HEK293 (cell line): ENCODE measurements around the gene NR2C2.

ENCODE experiments used
- CTCF ChIA-PET: fragments of 350-600 bp; formaldehyde crosslinking; extraction: SDS; loops from one replicate; lab custom pipeline; 2021; ENCODE audit warnings: antibody characterized with exemption; lab: Yijun Ruan, JAX
- POLR2A ChIA-PET: fragments of 300-600 bp; formaldehyde crosslinking; extraction: SDS; loops from one replicate; lab custom pipeline; 2020; ENCODE audit warnings: antibody characterized with exemption, inconsistent platforms; lab: Yijun Ruan, JAX
- H3K27ac ChIP-seq: fragments of 200-500 bp; sonication (Bioruptor generic); 2 replicates; pipeline ENCODE4 v1.5.1; 2014; ENCODE audit warnings: low read depth, low read length, control low read depth, inconsistent platforms; ENCODE audit errors: extremely low read depth
- H3K36me3 ChIP-seq, 2 experiments: fragments of 200-500 bp in 1 of 2; sonication (Bioruptor generic) in 1 of 2; 1 replicate in 1 of 2; 2 replicates in 1 of 2; pipeline ENCODE4 v1.5.1; 2014 to 2017; ENCODE audit warnings: inconsistent platforms in 2 of 2, low read length in 2 of 2; ENCODE audit not compliant: control insufficient read depth in 2 of 2, insufficient read depth in 1 of 2
- H3K4me1 ChIP-seq: fragments of 200-500 bp; sonication (Bioruptor generic); 2 replicates; pipeline ENCODE4 v1.5.1; 2014; ENCODE audit warnings: mild to moderate bottlenecking, low read length, inconsistent platforms; ENCODE audit not compliant: control insufficient read depth, insufficient read depth
- H3K4me3 ChIP-seq: 2 replicates; pipeline ENCODE4 v1.5.1; 2011; ENCODE audit warnings: low read depth, mild to moderate bottlenecking, control low read depth, low read length, moderate library complexity
- H3K9me3 ChIP-seq: fragments of 200-500 bp; sonication (Bioruptor generic); 2 replicates; pipeline ENCODE4 v1.5.1; 2014; ENCODE audit warnings: low read depth, low read length, inconsistent platforms; ENCODE audit not compliant: control insufficient read depth, insufficient read depth
- BCL11A ChIP-seq: fragments of 450-650 bp; formaldehyde crosslinking; IDR thresholded peaks from 2 replicates; pipeline ENCODE4 v1.5.1; 2016; ENCODE audit warnings: low read depth, missing biosample characterization, missing genetic modification characterization
- BCL11B ChIP-seq: fragments of 450-650 bp; formaldehyde crosslinking; IDR thresholded peaks from 2 replicates; pipeline ENCODE4 v1.5.1; 2016; ENCODE audit warnings: low read depth, missing biosample characterization, missing genetic modification characterization
- EGR2 ChIP-seq: fragments of 450-650 bp; formaldehyde crosslinking; IDR thresholded peaks from 2 replicates; pipeline ENCODE4 v1.5.1; 2016; ENCODE audit warnings: low read depth, missing biosample characterization, missing genetic modification characterization
- GLI2 ChIP-seq: fragments of 450-650 bp; formaldehyde crosslinking; IDR thresholded peaks from 2 replicates; pipeline ENCODE4; 2017; ENCODE audit warnings: missing biosample characterization, missing genetic modification characterization, low read depth, borderline replicate concordance
- GLI4 ChIP-seq: fragments of 450-650 bp; formaldehyde crosslinking; IDR thresholded peaks from 2 replicates; pipeline ENCODE4 v1.5.1; 2016; ENCODE audit warnings: missing biosample characterization, missing genetic modification characterization
- SALL2 ChIP-seq: fragments of 450-650 bp; formaldehyde crosslinking; IDR thresholded peaks from 2 replicates; pipeline ENCODE4 v1.5.0; 2017; ENCODE audit warnings: missing biosample characterization, mild to moderate bottlenecking, missing genetic modification characterization, borderline replicate concordance
- ZFP37 ChIP-seq: fragments of 450-650 bp; formaldehyde crosslinking; IDR thresholded peaks from 2 replicates; pipeline ENCODE4 v1.5.1; 2016; ENCODE audit warnings: missing biosample characterization, missing genetic modification characterization
- ZNF138 ChIP-seq: fragments of 450-650 bp; formaldehyde crosslinking; IDR thresholded peaks from 2 replicates; pipeline ENCODE4 v1.5.1; 2016; ENCODE audit warnings: missing biosample characterization, missing genetic modification characterization, borderline replicate concordance
- ZNF175 ChIP-seq: fragments of 450-650 bp; formaldehyde crosslinking; IDR thresholded peaks from 2 replicates; pipeline ENCODE4 v1.5.1; 2016; ENCODE audit warnings: missing biosample characterization, missing genetic modification characterization
- ZNF19 ChIP-seq: fragments of 450-650 bp; formaldehyde crosslinking; IDR thresholded peaks from 2 replicates; pipeline ENCODE4; 2016; ENCODE audit warnings: missing biosample characterization, missing genetic modification characterization, low read depth
- ZNF24 ChIP-seq: fragments of 450-650 bp; formaldehyde crosslinking; IDR thresholded peaks from 2 replicates; pipeline ENCODE4 v1.5.1; 2016; ENCODE audit warnings: missing biosample characterization, missing genetic modification characterization
- ZNF350 ChIP-seq: fragments of 450-650 bp; formaldehyde crosslinking; IDR thresholded peaks from 2 replicates; pipeline ENCODE4 v1.5.0; 2017; ENCODE audit warnings: missing biosample characterization, mild to moderate bottlenecking, missing genetic modification characterization
- ZNF555 ChIP-seq: fragments of 450-650 bp; formaldehyde crosslinking; conservative IDR thresholded peaks from 2 replicates; pipeline ENCODE4 v1.5.1; 2017; ENCODE audit warnings: missing biosample characterization, mild to moderate bottlenecking, missing genetic modification characterization, inconsistent platforms
- ZNF658 ChIP-seq: fragments of 450-650 bp; formaldehyde crosslinking; IDR thresholded peaks from 2 replicates; pipeline ENCODE4; 2016; ENCODE audit warnings: missing biosample characterization, missing genetic modification characterization
- ZNF670 ChIP-seq: fragments of 450-650 bp; formaldehyde crosslinking; IDR thresholded peaks from 2 replicates; pipeline ENCODE4 v1.5.1; 2016; ENCODE audit warnings: missing biosample characterization, missing genetic modification characterization, low read depth
- ZNF768 ChIP-seq: fragments of 450-650 bp; formaldehyde crosslinking; IDR thresholded peaks from 2 replicates; pipeline ENCODE4 v1.5.1; 2018; ENCODE audit warnings: missing biosample characterization, mild to moderate bottlenecking, missing genetic modification characterization
- ZNF837 ChIP-seq: fragments of 450-650 bp; formaldehyde crosslinking; IDR thresholded peaks from 2 replicates; pipeline ENCODE4 v1.5.1; 2016; ENCODE audit warnings: missing biosample characterization, missing genetic modification characterization
- TF ChIP-seq, protein P1 (sequence below): fragments of 450-650 bp; IDR thresholded peaks from 2 replicates; pipeline ENCODE4 v1.5.1; 2018; ENCODE audit warnings: missing biosample characterization, missing genetic modification characterization
- TF ChIP-seq, protein P2 (sequence below): fragments of 450-650 bp; formaldehyde crosslinking; IDR thresholded peaks from 2 replicates; pipeline ENCODE4 v1.5.1; 2016; ENCODE audit warnings: missing biosample characterization, missing genetic modification characterization
- TF ChIP-seq, protein P3 (sequence below): fragments of 450-650 bp; formaldehyde crosslinking; IDR thresholded peaks from 2 replicates; pipeline ENCODE4 v1.5.1; 2016; ENCODE audit warnings: missing biosample characterization, missing genetic modification characterization, borderline replicate concordance
- TF ChIP-seq, protein P4 (sequence below): fragments of 450-650 bp; formaldehyde crosslinking; IDR thresholded peaks from 2 replicates; pipeline ENCODE4 v1.5.0; 2017; ENCODE audit warnings: missing biosample characterization, missing genetic modification characterization, borderline replicate concordance
- TF ChIP-seq, protein P5 (sequence below): fragments of 450-650 bp; formaldehyde crosslinking; IDR thresholded peaks from 2 replicates; pipeline ENCODE4 v1.5.1; 2016; ENCODE audit warnings: missing biosample characterization, missing genetic modification characterization

Gene NR2C2

DNA sequence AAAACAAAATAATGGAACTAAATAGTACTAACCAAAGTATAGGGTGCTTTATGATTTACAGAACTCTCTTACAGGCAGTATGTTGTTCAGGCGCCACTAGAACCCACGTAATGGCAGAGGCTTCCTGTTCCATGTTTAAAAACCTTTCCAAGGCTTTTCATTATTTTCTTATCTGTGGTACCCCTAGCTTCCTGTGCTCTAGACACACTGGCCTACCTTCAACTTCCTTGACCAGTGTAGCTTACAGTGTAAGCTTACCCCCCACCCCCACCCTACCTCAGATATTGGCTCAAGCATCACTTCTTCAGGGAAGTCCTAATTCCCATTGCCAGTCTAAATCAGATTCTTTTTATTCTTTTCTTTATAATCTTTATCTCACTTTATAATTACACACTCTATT, 2.9 kb downstream of the NR2C2 start:
- Histone ChIP-seq H3K4me3 (no peak overlapping the region), H3K27ac (no peak overlapping the region), H3K36me3 (peaks cover 0 to 19% of the 10 kb centered on the region in 2 experiments; a peak in 2 of 3 replicates), H3K4me1 (peaks cover 8% of the 10 kb centered on the region), H3K9me3 (no peaks in the 10 kb centered on the region)
- POLR2A ChIA-PET = no interaction called here
- TF ChIP-seq EGR2 (tag by site-specific recombination) (no peak), ZNF670 (tag by site-specific recombination) (no peak), SALL2 (tag by site-specific recombination) (no peak), ZNF19 (tag by site-specific recombination) (no peak), BCL11A (tag by site-specific recombination) (no peak), ZNF555 (tag by site-specific recombination) (no peak), ZNF837 (tag by site-specific recombination) (no peak), ZNF138 (tag by site-specific recombination) (no peak), ZNF768 (no peak), ZNF175 (no peak)
- TF ChIP-seq, protein P1, sequence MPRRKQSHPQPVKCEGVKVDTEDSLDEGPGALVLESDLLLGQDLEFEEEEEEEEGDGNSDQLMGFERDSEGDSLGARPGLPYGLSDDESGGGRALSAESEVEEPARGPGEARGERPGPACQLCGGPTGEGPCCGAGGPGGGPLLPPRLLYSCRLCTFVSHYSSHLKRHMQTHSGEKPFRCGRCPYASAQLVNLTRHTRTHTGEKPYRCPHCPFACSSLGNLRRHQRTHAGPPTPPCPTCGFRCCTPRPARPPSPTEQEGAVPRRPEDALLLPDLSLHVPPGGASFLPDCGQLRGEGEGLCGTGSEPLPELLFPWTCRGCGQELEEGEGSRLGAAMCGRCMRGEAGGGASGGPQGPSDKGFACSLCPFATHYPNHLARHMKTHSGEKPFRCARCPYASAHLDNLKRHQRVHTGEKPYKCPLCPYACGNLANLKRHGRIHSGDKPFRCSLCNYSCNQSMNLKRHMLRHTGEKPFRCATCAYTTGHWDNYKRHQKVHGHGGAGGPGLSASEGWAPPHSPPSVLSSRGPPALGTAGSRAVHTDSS (tag by site-specific recombination) = no peak
- TF ChIP-seq, protein P2, sequence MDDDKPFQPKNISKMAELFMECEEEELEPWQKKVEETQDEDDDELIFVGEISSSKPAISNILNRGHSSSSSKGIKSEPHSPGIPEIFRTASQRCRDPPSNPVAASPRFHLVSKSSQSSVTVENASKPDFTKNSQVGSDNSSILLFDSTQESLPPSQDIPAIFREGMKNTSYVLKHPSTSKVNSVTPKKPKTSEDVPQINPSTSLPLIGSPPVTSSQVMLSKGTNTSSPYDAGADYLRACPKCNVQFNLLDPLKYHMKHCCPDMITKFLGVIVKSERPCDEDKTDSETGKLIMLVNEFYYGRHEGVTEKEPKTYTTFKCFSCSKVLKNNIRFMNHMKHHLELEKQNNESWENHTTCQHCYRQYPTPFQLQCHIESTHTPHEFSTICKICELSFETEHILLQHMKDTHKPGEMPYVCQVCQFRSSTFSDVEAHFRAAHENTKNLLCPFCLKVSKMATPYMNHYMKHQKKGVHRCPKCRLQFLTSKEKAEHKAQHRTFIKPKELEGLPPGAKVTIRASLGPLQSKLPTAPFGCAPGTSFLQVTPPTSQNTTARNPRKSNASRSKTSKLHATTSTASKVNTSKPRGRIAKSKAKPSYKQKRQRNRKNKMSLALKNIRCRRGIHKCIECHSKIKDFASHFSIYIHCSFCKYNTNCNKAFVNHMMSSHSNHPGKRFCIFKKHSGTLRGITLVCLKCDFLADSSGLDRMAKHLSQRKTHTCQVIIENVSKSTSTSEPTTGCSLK = no peak
- CTCF ChIA-PET = no interaction called here

DNA sequence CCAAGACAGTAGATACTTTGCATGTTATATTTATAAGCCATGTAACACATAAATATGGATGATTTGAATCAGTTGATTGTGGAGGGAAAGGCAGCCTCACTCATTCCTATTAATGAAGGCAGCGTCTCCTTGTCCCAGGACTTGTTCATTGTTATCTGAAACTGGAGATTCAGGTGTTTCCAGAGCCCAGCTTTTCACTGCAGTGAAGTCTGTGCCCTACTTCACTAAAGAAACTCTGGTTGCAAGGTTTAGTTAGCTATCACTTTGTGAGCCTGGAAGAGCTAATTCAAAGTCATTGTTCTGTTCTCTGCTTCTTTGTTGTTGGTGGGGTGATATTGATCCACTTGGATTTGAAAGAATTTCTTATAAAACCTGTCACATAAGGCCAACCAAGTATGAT, 9.8 kb downstream of the NR2C2 start:
- Histone ChIP-seq H3K9me3 (no peaks in the 10 kb centered on the region), H3K27ac (no peak overlapping the region), H3K4me1 (peaks cover 13% of the 10 kb centered on the region), H3K4me3 (no peak overlapping the region), H3K36me3 (peaks cover 0 to 18% of the 10 kb centered on the region in 2 experiments)
- POLR2A ChIA-PET = no interaction called here
- CTCF ChIA-PET = interaction anchor here (0.7 to 0.9 kb wide), 2 partner anchors 9 to 24 kb away, joined by 3 to 4 read pairs; no protein-coding TSS in a partner anchor
- TF ChIP-seq, protein P3, sequence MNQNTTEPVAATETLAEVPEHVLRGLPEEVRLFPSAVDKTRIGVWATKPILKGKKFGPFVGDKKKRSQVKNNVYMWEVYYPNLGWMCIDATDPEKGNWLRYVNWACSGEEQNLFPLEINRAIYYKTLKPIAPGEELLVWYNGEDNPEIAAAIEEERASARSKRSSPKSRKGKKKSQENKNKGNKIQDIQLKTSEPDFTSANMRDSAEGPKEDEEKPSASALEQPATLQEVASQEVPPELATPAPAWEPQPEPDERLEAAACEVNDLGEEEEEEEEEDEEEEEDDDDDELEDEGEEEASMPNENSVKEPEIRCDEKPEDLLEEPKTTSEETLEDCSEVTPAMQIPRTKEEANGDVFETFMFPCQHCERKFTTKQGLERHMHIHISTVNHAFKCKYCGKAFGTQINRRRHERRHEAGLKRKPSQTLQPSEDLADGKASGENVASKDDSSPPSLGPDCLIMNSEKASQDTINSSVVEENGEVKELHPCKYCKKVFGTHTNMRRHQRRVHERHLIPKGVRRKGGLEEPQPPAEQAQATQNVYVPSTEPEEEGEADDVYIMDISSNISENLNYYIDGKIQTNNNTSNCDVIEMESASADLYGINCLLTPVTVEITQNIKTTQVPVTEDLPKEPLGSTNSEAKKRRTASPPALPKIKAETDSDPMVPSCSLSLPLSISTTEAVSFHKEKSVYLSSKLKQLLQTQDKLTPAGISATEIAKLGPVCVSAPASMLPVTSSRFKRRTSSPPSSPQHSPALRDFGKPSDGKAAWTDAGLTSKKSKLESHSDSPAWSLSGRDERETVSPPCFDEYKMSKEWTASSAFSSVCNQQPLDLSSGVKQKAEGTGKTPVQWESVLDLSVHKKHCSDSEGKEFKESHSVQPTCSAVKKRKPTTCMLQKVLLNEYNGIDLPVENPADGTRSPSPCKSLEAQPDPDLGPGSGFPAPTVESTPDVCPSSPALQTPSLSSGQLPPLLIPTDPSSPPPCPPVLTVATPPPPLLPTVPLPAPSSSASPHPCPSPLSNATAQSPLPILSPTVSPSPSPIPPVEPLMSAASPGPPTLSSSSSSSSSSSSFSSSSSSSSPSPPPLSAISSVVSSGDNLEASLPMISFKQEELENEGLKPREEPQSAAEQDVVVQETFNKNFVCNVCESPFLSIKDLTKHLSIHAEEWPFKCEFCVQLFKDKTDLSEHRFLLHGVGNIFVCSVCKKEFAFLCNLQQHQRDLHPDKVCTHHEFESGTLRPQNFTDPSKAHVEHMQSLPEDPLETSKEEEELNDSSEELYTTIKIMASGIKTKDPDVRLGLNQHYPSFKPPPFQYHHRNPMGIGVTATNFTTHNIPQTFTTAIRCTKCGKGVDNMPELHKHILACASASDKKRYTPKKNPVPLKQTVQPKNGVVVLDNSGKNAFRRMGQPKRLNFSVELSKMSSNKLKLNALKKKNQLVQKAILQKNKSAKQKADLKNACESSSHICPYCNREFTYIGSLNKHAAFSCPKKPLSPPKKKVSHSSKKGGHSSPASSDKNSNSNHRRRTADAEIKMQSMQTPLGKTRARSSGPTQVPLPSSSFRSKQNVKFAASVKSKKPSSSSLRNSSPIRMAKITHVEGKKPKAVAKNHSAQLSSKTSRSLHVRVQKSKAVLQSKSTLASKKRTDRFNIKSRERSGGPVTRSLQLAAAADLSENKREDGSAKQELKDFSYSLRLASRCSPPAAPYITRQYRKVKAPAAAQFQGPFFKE = no peak
- no peak for TF ChIP-seq GLI2
- TF ChIP-seq BCL11A (tag by site-specific recombination) = no peak
- TF ChIP-seq, protein P4, sequence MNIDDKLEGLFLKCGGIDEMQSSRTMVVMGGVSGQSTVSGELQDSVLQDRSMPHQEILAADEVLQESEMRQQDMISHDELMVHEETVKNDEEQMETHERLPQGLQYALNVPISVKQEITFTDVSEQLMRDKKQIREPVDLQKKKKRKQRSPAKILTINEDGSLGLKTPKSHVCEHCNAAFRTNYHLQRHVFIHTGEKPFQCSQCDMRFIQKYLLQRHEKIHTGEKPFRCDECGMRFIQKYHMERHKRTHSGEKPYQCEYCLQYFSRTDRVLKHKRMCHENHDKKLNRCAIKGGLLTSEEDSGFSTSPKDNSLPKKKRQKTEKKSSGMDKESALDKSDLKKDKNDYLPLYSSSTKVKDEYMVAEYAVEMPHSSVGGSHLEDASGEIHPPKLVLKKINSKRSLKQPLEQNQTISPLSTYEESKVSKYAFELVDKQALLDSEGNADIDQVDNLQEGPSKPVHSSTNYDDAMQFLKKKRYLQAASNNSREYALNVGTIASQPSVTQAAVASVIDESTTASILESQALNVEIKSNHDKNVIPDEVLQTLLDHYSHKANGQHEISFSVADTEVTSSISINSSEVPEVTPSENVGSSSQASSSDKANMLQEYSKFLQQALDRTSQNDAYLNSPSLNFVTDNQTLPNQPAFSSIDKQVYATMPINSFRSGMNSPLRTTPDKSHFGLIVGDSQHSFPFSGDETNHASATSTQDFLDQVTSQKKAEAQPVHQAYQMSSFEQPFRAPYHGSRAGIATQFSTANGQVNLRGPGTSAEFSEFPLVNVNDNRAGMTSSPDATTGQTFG (tag by site-specific recombination) = no peak
- TF ChIP-seq ZFP37 (tag by site-specific recombination) = no peak
- TF ChIP-seq ZNF350 (tag by site-specific recombination) = no peak
- TF ChIP-seq ZNF658 (tag by site-specific recombination) = no peak
- no peak for TF ChIP-seq BCL11B
- TF ChIP-seq, protein P5, sequence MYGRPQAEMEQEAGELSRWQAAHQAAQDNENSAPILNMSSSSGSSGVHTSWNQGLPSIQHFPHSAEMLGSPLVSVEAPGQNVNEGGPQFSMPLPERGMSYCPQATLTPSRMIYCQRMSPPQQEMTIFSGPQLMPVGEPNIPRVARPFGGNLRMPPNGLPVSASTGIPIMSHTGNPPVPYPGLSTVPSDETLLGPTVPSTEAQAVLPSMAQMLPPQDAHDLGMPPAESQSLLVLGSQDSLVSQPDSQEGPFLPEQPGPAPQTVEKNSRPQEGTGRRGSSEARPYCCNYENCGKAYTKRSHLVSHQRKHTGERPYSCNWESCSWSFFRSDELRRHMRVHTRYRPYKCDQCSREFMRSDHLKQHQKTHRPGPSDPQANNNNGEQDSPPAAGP (tag by site-specific recombination) = no peak
- no peak for TF ChIP-seq GLI4 (tag by site-specific recombination)
- no peak for TF ChIP-seq ZNF24 (tag by site-specific recombination)
